ENCODE data around the gene CNNM4. TPM values are rescaled to one million over a fixed set of nuclear protein-coding genes. Genes with fewer than 3 reads are reported as not detected.

The CNNM4 gene
- total RNA-seq, 4 donors from 2014 or later, result 66.5 to 134 (median 85.7) TPM

DNA sequence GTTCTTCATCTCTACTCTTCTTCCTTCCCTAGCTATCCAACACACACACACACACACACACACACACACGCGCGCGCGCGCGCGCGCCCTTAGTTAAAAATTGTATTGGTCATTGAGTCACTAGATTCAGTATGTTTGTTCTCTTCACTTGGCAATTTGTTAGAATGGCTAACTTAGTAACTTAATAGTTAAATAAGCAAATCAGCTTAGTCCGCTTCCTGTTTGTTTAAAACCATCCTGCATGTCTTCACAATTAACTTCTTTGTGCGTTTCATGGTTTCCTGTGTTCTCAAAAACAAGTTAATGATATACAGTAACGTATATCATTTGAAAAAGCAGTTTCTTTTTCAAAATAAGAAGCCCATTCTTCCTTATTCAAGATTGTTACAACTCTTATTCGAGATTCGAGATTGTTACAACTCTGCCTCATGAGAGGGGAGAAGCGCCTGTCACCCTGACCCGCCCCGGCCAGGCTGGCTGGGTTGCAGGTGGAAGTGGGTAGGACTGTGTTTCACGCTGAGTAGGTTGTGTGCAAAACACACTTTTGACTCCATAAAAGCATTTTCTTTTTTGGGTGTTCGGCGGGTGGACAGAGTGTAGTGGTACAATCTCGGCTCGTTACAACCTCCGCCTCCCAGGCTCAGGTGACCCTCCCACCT is 45.9 kb downstream of the CNNM4 start:
- Histone ChIP-seq H3K4me3 (no peak overlapping the region), H3K9me3 (no peaks in the 10 kb centered on the region), H3K36me3 (peaks cover 0 to 13% (median 5%) of the 10 kb centered on the region in 4 donors), H3K4me1 (no peaks in the 10 kb centered on the region), H3K27ac (peak overlapping the region in 2 of 4 donors; percentile 25 to 52), H3K27me3 (no peaks in the 10 kb centered on the region)
- 80 to 86% methylated on average over 13 to 23 of the region's 23 CpGs for WGBS, 2 donors (ENCODE audit: low coverage in 1 of 2)
- in situ Hi-C loops (cut with MboI; ENCODE audit: low pct_ligation_motif_present in 1 of 4, low pct_unique_long_range_greater_than_20kb in 1 of 4, low sequenced_read_pairs in 3 of 4), result no loop called here
- intact Hi-C loops (cut with DNase I; ENCODE audit: low total_unique reads), result no loop called here
- TF ChIP-seq EP300 (IDR thresholded peaks at IDR 0.05; ENCODE audit: low read depth) (no peak), POLR2A (IDR thresholded peaks at IDR 0.05) (no peak), POLR2AphosphoS5 (IDR thresholded peaks at IDR 0.05) (no peak)
- TF ChIP-seq, protein P1, sequence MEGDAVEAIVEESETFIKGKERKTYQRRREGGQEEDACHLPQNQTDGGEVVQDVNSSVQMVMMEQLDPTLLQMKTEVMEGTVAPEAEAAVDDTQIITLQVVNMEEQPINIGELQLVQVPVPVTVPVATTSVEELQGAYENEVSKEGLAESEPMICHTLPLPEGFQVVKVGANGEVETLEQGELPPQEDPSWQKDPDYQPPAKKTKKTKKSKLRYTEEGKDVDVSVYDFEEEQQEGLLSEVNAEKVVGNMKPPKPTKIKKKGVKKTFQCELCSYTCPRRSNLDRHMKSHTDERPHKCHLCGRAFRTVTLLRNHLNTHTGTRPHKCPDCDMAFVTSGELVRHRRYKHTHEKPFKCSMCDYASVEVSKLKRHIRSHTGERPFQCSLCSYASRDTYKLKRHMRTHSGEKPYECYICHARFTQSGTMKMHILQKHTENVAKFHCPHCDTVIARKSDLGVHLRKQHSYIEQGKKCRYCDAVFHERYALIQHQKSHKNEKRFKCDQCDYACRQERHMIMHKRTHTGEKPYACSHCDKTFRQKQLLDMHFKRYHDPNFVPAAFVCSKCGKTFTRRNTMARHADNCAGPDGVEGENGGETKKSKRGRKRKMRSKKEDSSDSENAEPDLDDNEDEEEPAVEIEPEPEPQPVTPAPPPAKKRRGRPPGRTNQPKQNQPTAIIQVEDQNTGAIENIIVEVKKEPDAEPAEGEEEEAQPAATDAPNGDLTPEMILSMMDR (IDR thresholded peaks at IDR 0.05), result no peak
- DNase-seq, result no peak

DNA sequence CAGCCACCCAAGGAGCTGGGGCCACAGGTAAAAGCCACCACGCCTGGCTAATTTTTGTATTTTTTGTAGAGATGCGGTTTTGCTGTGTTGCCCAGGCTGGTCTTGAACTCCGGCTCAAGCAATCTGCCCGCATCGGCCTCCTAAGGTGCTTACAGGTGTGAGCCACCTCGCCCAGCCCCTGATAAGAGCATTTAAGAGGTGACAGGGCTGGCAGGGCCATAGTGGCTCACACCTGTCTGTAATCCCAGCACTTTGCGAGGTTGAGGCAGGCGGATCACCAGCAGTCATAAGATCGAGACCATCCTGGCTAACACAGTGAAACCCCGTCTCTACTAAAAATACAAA is 46.4 kb downstream of the CNNM4 start:
- TF ChIP-seq POLR2A (IDR thresholded peaks at IDR 0.05), result no peak
- no peak for TF ChIP-seq POLR2AphosphoS5 (IDR thresholded peaks at IDR 0.05)
- TF ChIP-seq, protein P1 (IDR thresholded peaks at IDR 0.05), result no peak
- no peak for TF ChIP-seq EP300 (IDR thresholded peaks at IDR 0.05; ENCODE audit: low read depth)
- Histone ChIP-seq H3K4me1 (peaks cover 0 to 4% (median 0%) of the 10 kb centered on the region in 4 donors), H3K9me3 (no peaks in the 10 kb centered on the region), H3K27ac (peak overlapping the region in 2 of 4 donors; percentile 25 to 52), H3K4me3 (no peak overlapping the region), H3K27me3 (no peaks in the 10 kb centered on the region), H3K36me3 (peaks cover 0 to 13% (median 5%) of the 10 kb centered on the region in 4 donors)
- WGBS, 2 donors (ENCODE audit: low coverage in 1 of 2), result 87 to 96% methylated on average over 4 to 10 of the region's 10 CpGs
- intact Hi-C loops (cut with DNase I; ENCODE audit: low total_unique reads), result no loop called here
- DNase-seq, result no peak
- in situ Hi-C loops (cut with MboI; ENCODE audit: low pct_ligation_motif_present in 1 of 4, low pct_unique_long_range_greater_than_20kb in 1 of 4, low sequenced_read_pairs in 3 of 4), result no loop called here

DNA sequence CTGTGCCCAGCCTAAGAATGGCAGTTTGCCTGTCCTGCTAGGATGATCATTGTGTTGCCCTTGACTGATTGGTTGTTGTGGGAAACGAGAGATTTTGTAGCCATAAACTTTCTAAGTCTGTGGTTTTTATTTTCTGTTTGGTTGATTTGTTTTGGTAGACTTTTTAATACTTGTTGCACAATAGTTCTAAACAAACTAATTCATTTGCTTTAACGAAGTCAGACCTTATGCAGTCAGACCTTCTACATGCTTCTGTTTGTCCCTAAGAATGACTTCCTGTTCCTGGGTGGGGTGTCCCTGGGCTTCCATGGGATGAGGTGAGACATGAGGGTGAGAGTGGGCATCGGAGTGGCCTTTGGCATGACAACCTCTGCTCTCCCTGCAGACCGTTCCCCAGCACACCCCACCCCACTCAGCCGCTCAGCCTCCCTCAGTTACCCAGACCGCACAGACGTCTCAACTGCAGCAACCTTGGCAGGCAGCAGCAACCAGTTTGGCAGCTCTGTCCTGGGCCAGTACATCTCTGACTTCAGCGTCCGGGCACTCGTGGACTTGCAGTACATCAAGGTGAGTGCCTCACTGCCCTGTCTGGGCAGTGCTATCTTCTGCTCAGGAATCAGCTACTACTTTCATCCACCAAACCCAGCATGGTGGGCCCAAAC is 47.6 kb downstream of the CNNM4 start:
- Histone ChIP-seq H3K27me3 (no peaks in the 10 kb centered on the region), H3K36me3 (peaks cover 0 to 13% (median 5%) of the 10 kb centered on the region in 4 donors), H3K9me3 (no peaks in the 10 kb centered on the region), H3K27ac (no peak overlapping the region), H3K4me1 (peaks cover 2 to 14% (median 4%) of the 10 kb centered on the region in 4 donors), H3K4me3 (no peak overlapping the region)
- intact Hi-C loops (cut with DNase I; ENCODE audit: low total_unique reads), result no loop called here
- in situ Hi-C loops (cut with MboI; ENCODE audit: low pct_ligation_motif_present in 1 of 4, low pct_unique_long_range_greater_than_20kb in 1 of 4, low sequenced_read_pairs in 3 of 4), result no loop called here
- TF ChIP-seq, protein P1 (IDR thresholded peaks at IDR 0.05), result no peak
- WGBS, 2 donors (ENCODE audit: low coverage in 1 of 2), result 20 to 87% methylated on average over 1 to 10 of the region's 10 CpGs
- DNase-seq, result no peak

DNA sequence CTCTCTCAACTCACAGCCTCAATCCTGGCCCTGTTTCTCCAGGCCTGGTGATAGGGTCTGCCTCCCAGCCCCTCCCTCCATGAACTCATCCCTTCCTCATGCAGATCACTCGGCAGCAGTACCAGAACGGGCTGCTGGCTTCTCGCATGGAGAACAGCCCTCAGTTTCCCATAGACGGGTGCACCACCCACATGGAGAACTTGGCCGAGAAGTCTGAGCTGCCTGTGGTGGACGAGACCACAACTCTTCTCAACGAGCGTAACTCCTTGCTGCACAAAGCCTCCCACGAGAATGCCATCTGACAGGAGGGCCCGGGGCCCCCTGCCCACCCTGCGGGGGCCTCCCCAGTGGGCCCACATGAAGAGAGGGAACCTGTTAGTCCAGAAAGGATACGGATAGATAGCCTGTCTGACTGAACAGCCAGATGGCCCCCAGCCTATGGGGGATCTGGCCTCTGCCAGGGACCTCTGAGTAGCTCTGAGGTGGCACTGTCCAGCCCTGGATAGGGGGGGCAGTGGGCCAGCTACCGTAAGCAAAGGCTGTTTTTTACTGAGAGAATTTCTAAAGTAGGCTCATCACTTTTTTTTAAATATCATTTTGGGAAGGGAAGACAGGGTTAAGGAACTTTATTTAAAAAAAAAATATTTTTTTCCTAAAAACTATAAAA is 48.6 kb downstream of the CNNM4 start:
- Histone ChIP-seq H3K4me3 (no peak overlapping the region), H3K27ac (no peak overlapping the region), H3K4me1 (peaks cover 3 to 21% (median 7%) of the 10 kb centered on the region in 4 donors), H3K9me3 (no peaks in the 10 kb centered on the region), H3K27me3 (no peaks in the 10 kb centered on the region), H3K36me3 (peaks cover 0 to 13% (median 5%) of the 10 kb centered on the region in 4 donors)
- WGBS, 2 donors (ENCODE audit: low coverage in 1 of 2), result 67 to 88% methylated on average over 4 to 13 of the region's 13 CpGs
- TF ChIP-seq EP300 (IDR thresholded peaks at IDR 0.05; ENCODE audit: low read depth) (no peak), POLR2AphosphoS5 (IDR thresholded peaks at IDR 0.05) (no peak), POLR2A (IDR thresholded peaks at IDR 0.05) (no peak)
- TF ChIP-seq, protein P1 (IDR thresholded peaks at IDR 0.05), result no peak
- in situ Hi-C loops (cut with MboI; ENCODE audit: low pct_ligation_motif_present in 1 of 4, low pct_unique_long_range_greater_than_20kb in 1 of 4, low sequenced_read_pairs in 3 of 4) (no loop called here), intact Hi-C loops (cut with DNase I; ENCODE audit: low total_unique reads) (no loop called here)
- no peak for DNase-seq
